Astrocyte (in vitro differentiated cells and primary cell): ENCODE results near the gene TMEM183A.

Experiments used
- EZH2 ChIP-seq: IDR thresholded peaks from 2 replicates; pipeline ENCODE4 v1.6.1; 2012; ENCODE audit warnings: mild to moderate bottlenecking, low read length, inconsistent platforms; ENCODE audit not compliant: insufficient read depth
- TF ChIP-seq, protein P1 (sequence below): IDR thresholded peaks from 2 replicates; pipeline ENCODE4 v1.5.1; 2011; ENCODE audit warnings: low read depth, mild to moderate bottlenecking, inconsistent platforms, low read length, moderate library complexity; ENCODE audit not compliant: insufficient read depth

DNA sequence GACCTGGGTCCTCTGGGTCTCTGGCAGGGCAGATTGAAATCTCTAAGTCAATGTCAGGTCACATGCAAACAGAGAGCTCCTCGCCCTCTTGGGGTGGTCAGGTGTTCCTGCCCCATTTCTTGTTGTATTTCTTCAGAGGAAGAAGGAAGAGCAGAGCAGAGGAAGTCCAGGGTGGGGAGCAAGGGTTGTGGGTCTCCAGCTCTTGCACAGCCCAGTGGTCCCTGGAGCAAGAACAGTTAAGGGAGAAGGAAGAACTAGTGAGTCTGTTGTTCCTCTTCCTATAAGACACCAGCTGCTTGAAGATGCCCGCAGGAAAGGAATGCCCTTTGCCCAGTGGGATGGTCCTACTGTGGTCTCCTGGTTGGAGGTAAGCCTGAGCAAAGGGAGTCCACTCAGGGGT is 52.3 kb downstream of the TMEM183A start:
- TF ChIP-seq, protein P1, sequence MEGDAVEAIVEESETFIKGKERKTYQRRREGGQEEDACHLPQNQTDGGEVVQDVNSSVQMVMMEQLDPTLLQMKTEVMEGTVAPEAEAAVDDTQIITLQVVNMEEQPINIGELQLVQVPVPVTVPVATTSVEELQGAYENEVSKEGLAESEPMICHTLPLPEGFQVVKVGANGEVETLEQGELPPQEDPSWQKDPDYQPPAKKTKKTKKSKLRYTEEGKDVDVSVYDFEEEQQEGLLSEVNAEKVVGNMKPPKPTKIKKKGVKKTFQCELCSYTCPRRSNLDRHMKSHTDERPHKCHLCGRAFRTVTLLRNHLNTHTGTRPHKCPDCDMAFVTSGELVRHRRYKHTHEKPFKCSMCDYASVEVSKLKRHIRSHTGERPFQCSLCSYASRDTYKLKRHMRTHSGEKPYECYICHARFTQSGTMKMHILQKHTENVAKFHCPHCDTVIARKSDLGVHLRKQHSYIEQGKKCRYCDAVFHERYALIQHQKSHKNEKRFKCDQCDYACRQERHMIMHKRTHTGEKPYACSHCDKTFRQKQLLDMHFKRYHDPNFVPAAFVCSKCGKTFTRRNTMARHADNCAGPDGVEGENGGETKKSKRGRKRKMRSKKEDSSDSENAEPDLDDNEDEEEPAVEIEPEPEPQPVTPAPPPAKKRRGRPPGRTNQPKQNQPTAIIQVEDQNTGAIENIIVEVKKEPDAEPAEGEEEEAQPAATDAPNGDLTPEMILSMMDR, result no peak
- TF ChIP-seq EZH2, result no peak
